AG04450 (cell line): ENCODE results near the gene TRIO. TPM values are rescaled to one million over a fixed set of nuclear protein-coding genes. Genes with fewer than 3 reads are reported as not detected.

Source experiments
- CTCF ChIA-PET: fragments of 300-600, 350-600 bp; formaldehyde crosslinking; extraction: SDS; loops from one replicate; lab custom pipeline; 2022; ENCODE audit warnings: antibody characterized with exemption, inconsistent platforms; lab: Charles Lee
- POLR2A ChIA-PET: fragments of 350-600 bp; formaldehyde crosslinking; extraction: SDS; loops from one replicate; lab custom pipeline; 2021; ENCODE audit warnings: antibody characterized with exemption, inconsistent platforms; lab: Yijun Ruan, JAX
- DNase-seq: peaks from one replicate; pipeline ENCODE4 v3.0.0-alpha.2; 2011; ENCODE audit warnings: low read depth, low spot score
- H3K27ac ChIP-seq: one replicate; pipeline ENCODE4 v1.5.1; 2012; ENCODE audit warnings: low read depth, low read length, control low read depth
- H3K27me3 ChIP-seq: one replicate; pipeline ENCODE4 v1.6.0; 2012; ENCODE audit warnings: low read length; ENCODE audit not compliant: control insufficient read depth, insufficient read depth
- H3K4me3 ChIP-seq: 2 replicates; pipeline ENCODE4 v1.5.1; 2011; ENCODE audit warnings: mild to moderate bottlenecking, low read depth, low read length, control low read depth
- H3K9me3 ChIP-seq: 2 replicates; pipeline ENCODE4 v1.5.1; 2012; ENCODE audit warnings: low read length; ENCODE audit not compliant: control insufficient read depth, insufficient read depth
- polyA plus RNA-seq: library from polyadenylated mRNA; depleted of rRNA; stranded (reverse); fragments of >200 nt; gene quantifications from 2 replicates; pipeline ENCODE4 v1.2.3, GENCODE V29; 2011
- TF ChIP-seq, protein P1 (sequence below): IDR thresholded peaks from 2 replicates; pipeline ENCODE4 v1.5.1; 2011; ENCODE audit warnings: low read depth, low read length, control low read depth, inconsistent platforms

The TRIO gene
- polyA plus RNA-seq, 1 experiment, result 268 TPM

DNA sequence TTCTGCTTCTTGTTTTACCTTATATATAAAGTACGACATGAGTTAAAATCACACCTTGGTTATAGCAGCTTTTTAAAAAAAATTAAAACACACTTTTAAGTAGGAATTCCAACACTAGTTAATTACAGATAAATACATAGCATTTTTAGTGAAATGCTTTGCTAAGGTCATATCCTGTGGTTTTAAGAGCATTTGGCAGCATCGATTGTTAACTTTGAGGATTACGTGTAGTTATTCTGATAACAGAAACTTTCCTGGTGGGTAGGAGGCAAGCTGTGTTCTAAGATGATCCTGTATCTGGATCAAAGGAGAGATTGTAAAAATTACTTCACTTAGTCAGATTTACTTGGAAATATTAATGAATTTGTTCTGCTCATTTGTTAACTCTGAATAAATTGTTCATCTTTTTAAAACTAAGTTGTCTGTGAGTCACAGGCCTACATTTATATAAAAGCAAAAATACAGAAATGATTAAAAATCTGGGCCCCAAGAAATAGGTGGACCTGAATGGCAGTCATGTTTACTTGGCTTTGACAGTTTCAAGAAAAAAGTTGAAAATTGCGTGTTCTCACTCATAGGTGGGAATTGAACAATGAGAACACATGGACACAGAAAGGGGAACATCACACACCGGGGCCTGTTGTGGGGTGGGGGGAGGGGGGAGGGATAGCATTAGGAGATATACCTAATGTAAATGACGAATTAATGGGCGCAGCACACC lies 58.3 kb downstream of the TRIO start:
- no peak for DNase-seq
- CTCF ChIA-PET, result interaction anchor here (0.7 to 1.4 kb wide), 3 partner anchors 21 to 69 kb away, joined by 3 to 5 read pairs (median 3); no protein-coding TSS in a partner anchor

DNA sequence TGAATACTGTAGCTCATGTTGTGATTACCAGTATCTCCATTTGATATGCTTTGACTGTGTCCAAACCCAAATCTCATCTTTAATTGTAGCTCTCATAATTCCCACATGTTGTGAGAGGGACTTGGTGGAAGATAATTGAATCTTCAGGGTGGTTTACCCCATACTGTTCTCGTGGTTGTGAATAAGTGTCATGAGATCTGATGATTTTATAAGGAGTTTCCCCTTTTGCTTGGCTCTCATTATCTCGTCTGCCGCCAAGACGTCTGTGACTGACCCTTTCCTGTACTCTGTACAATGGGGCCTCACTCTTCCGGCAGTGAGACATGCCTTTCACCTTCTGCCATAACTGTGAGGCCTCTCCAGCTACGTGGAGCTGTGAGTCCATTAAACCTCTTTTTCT lies 59.3 kb downstream of the TRIO start:
- H3K4me3 ChIP-seq, result no peak overlapping the region
- POLR2A ChIA-PET, result no interaction called here

More for the DNA sequence above, 58.3 kb downstream of the TRIO start:
- Histone ChIP-seq H3K4me3 (no peak overlapping the region), H3K27me3 (no peaks in the 10 kb centered on the region), H3K9me3 (no peaks in the 10 kb centered on the region), H3K27ac (no peak overlapping the region)
- POLR2A ChIA-PET, result interaction anchor here (1.4 kb wide), 1 partner anchor 45 kb away, joined by 3 read pairs; no protein-coding TSS in a partner anchor
- TF ChIP-seq, protein P1, sequence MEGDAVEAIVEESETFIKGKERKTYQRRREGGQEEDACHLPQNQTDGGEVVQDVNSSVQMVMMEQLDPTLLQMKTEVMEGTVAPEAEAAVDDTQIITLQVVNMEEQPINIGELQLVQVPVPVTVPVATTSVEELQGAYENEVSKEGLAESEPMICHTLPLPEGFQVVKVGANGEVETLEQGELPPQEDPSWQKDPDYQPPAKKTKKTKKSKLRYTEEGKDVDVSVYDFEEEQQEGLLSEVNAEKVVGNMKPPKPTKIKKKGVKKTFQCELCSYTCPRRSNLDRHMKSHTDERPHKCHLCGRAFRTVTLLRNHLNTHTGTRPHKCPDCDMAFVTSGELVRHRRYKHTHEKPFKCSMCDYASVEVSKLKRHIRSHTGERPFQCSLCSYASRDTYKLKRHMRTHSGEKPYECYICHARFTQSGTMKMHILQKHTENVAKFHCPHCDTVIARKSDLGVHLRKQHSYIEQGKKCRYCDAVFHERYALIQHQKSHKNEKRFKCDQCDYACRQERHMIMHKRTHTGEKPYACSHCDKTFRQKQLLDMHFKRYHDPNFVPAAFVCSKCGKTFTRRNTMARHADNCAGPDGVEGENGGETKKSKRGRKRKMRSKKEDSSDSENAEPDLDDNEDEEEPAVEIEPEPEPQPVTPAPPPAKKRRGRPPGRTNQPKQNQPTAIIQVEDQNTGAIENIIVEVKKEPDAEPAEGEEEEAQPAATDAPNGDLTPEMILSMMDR, result no peak

DNA sequence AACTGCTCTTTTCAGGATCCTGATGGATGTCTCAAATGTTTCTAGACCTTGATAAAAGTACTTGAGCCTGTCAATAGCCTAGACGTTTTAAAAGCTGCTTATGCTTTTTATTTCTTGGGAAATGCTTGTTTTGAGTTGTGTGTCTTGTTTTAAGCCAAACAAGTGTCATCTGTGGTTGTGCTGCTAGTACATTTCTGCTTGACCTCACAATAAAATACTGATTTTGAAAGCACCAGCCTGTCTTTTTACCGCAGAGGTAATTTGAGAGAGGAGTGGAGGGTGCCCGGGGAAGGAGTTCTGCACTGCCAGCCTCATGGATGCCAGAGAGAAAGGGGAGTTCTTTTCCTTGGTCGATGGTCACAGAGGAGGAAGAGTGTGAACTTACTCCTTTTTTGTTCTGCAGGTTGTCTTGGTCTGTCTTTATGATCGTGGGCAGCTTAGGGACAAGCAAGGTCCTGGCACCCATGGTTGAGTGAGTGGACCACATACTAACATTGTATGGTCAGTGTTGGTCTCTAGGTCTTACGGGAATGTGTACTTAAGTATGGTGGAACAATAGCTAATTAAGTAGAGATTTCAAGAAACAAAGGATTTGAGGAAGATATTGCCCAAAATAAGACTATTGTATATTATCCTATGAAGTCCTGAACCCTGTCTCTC lies 61.0 kb downstream of the TRIO start:
- DNase-seq, result no peak
- Histone ChIP-seq H3K27me3 (no peaks in the 10 kb centered on the region), H3K9me3 (no peaks in the 10 kb centered on the region), H3K27ac (peak overlapping the region; percentile 78), H3K4me3 (no peak overlapping the region)
- TF ChIP-seq, protein P1, result no peak
- POLR2A ChIA-PET, result interaction anchor here (1.0 to 1.2 kb wide), 2 partner anchors 14 to 127 kb away, joined by 3 to 5 read pairs; no protein-coding TSS in a partner anchor
- CTCF ChIA-PET, result no interaction called here

More for the DNA sequence above, 59.3 kb downstream of the TRIO start:
- TF ChIP-seq, protein P1, result no peak
- no peaks in the 10 kb centered on the region for H3K27me3 ChIP-seq
- H3K9me3 ChIP-seq, result no peaks in the 10 kb centered on the region
- DNase-seq, result no peak
- H3K27ac ChIP-seq, result no peak overlapping the region
- CTCF ChIA-PET, result interaction anchor here (0.6 to 1.2 kb wide), 3 partner anchors 22 to 68 kb away, joined by 3 read pairs; no protein-coding TSS in a partner anchor

DNA sequence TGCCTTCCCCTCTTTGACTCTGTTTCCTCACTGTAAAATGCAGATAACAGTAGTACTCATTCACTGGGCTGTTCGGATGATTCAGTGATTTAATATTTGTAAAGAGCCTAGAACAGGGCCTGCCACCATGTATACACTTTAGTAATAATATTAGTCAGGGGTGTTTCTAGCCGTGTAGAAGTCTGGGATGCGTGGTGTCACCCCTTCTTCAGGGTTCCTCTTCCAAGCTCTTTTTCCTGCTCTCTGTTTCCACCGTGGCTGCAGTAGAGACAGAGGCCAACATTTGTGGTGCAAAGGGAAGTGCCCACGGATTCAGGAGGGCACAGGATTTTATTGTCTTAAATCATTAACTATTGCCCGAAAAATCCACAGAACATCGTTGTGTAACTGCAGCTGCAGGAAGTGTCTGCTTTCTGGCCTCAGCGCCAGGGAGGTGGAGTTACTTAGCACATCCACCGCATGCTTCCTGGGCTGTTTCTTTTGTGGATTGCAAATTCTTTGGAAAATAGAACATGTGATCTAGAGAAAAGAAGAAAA lies 61.7 kb downstream of the TRIO start:
- no peak for DNase-seq
- Histone ChIP-seq H3K27ac (peak overlapping the region; percentile 78), H3K27me3 (no peaks in the 10 kb centered on the region), H3K9me3 (peaks cover 2% of the 10 kb centered on the region; the same call in 1 of the 2 replicates), H3K4me3 (no peak overlapping the region; the same call in 1 of the 2 replicates)
- CTCF ChIA-PET, result no interaction called here
- TF ChIP-seq, protein P1, result no peak
- POLR2A ChIA-PET, result interaction anchor here (1.0 to 1.2 kb wide), 2 partner anchors 15 to 126 kb away, joined by 3 to 5 read pairs; no protein-coding TSS in a partner anchor
